ENCODE data around the gene TLL1. TPM values are rescaled to one million over a fixed set of nuclear protein-coding genes. Genes with fewer than 3 reads are reported as not detected.
A peak's percentile ranks its signal among the peaks of the same experiment; 100 is the strongest.

TLL1 gene
- total RNA-seq, 2 experiments from 2014 or later: 0.44 to 3.9 TPM

GRCh38 chr4:166091146-166091545, 218.1 kb downstream of the TLL1 start:
- Histone ChIP-seq H3K9me3 (ENCODE audit: low read length) (no peaks in the 10 kb centered on the region), H3K4me2 (ENCODE audit: low read length) (no peak overlapping the region), H3K4me3 (ENCODE audit: low read depth, low read length, poor library complexity, severe bottlenecking) (no peak overlapping the region), H4K20me1 (ENCODE audit: insufficient read depth, low read length) (no peaks in the 10 kb centered on the region), H3K36me3 (ENCODE audit: insufficient read depth, low read length) (no peaks in the 10 kb centered on the region), H3K27ac (ENCODE audit: low read depth, low read length, poor library complexity, severe bottlenecking) (no peak overlapping the region), H2AFZ (ENCODE audit: low read length) (no peak overlapping the region), H3K9me2 (ENCODE audit: insufficient read depth, low read length) (no peaks in the 10 kb centered on the region), H3K79me2 (ENCODE audit: insufficient read depth, low read depth, low read length) (no peaks in the 10 kb centered on the region), H3K4me1 (ENCODE audit: insufficient read depth, low read length, poor library complexity, severe bottlenecking) (no peaks in the 10 kb centered on the region)
- DNase-seq (ENCODE audit: low spot score): no peak
- ChIA-PET CTCF (ENCODE audit: unreplicated experiment) (no interaction called here), POLR2A (no interaction called here)
- intact Hi-C loops (cut with micrococcal nuclease; ENCODE audit: unreplicated experiment): loop anchor here (5.0 kb wide), 1 partner anchor 599 kb away; no protein-coding TSS in a partner anchor
- no peak for TF ChIP-seq EZH2phosphoT487 (IDR thresholded peaks at IDR 0.05; ENCODE audit: borderline replicate concordance, low read depth, low read length)
- TF ChIP-seq CTCF (conservative IDR thresholded peaks at IDR 0.05; ENCODE audit: low read length): no peak
- no TSS peak for BruUV-seq (replicated peaks)

- CTCF ChIA-PET (ENCODE audit: unreplicated experiment): interaction anchor here (1.6 kb wide), 1 partner anchor 227 kb away, joined by 3 read pairs; no protein-coding TSS in a partner anchor
- no TSS peak for BruUV-seq (replicated peaks)
- peak; percentile 95 for TF ChIP-seq CTCF (conservative IDR thresholded peaks at IDR 0.05; ENCODE audit: low read length)
- TF ChIP-seq EZH2phosphoT487 (IDR thresholded peaks at IDR 0.05; ENCODE audit: borderline replicate concordance, low read depth, low read length): no peak
- Histone ChIP-seq H2AFZ (ENCODE audit: low read length) (no peak overlapping the region), H4K20me1 (ENCODE audit: insufficient read depth, low read length) (no peaks in the 10 kb centered on the region), H3K9me2 (ENCODE audit: insufficient read depth, low read length) (no peaks in the 10 kb centered on the region), H3K36me3 (ENCODE audit: insufficient read depth, low read length) (no peaks in the 10 kb centered on the region), H3K9me3 (ENCODE audit: low read length) (no peaks in the 10 kb centered on the region), H3K4me2 (ENCODE audit: low read length) (no peak overlapping the region), H3K79me2 (ENCODE audit: insufficient read depth, low read depth, low read length) (no peaks in the 10 kb centered on the region), H3K27ac (ENCODE audit: low read depth, low read length, poor library complexity, severe bottlenecking) (no peak overlapping the region), H3K4me1 (ENCODE audit: insufficient read depth, low read length, poor library complexity, severe bottlenecking) (no peaks in the 10 kb centered on the region), H3K4me3 (ENCODE audit: low read depth, low read length, poor library complexity, severe bottlenecking) (no peak overlapping the region)
- intact Hi-C loops (cut with micrococcal nuclease; ENCODE audit: unreplicated experiment): loop anchor here (1.0 to 5.0 kb wide), 3 partner anchors 228 to 600 kb away; no protein-coding TSS in a partner anchor
- POLR2A ChIA-PET: interaction anchor here (0.9 kb wide), 1 partner anchor 548 kb away, joined by 4 read pairs; no protein-coding TSS in a partner anchor
- peak; percentile 64 for DNase-seq (ENCODE audit: low spot score)
Observed at GRCh38 chr4:166091912-166092510, 219.0 kb downstream of the TLL1 start.

GRCh38 chr4:166092797-166093290, 219.8 kb downstream of the TLL1 start:
- no TSS peak for BruUV-seq (replicated peaks)
- no peak for DNase-seq (ENCODE audit: low spot score)
- H3K79me2 ChIP-seq (ENCODE audit: insufficient read depth, low read depth, low read length): no peaks in the 10 kb centered on the region
- intact Hi-C loops (cut with micrococcal nuclease; ENCODE audit: unreplicated experiment): loop anchor here (1.0 to 5.0 kb wide), 3 partner anchors 229 to 601 kb away; no protein-coding TSS in a partner anchor
- H3K4me1 ChIP-seq (ENCODE audit: insufficient read depth, low read length, poor library complexity, severe bottlenecking): no peaks in the 10 kb centered on the region
- no peak overlapping the region for H3K27ac ChIP-seq (ENCODE audit: low read depth, low read length, poor library complexity, severe bottlenecking)
- no peaks in the 10 kb centered on the region for H4K20me1 ChIP-seq (ENCODE audit: insufficient read depth, low read length)
- no peaks in the 10 kb centered on the region for H3K9me3 ChIP-seq (ENCODE audit: low read length)
- H3K4me3 ChIP-seq (ENCODE audit: low read depth, low read length, poor library complexity, severe bottlenecking): no peak overlapping the region
- ChIA-PET CTCF (ENCODE audit: unreplicated experiment) (interaction anchor here (1.6 kb wide), 1 partner anchor 228 kb away, joined by 3 read pairs; no protein-coding TSS in a partner anchor), POLR2A (no interaction called here)
- H3K4me2 ChIP-seq (ENCODE audit: low read length): no peak overlapping the region
- no peaks in the 10 kb centered on the region for H3K36me3 ChIP-seq (ENCODE audit: insufficient read depth, low read length)
- no peak for TF ChIP-seq EZH2phosphoT487 (IDR thresholded peaks at IDR 0.05; ENCODE audit: borderline replicate concordance, low read depth, low read length)
- TF ChIP-seq CTCF (conservative IDR thresholded peaks at IDR 0.05; ENCODE audit: low read length): no peak
- H3K9me2 ChIP-seq (ENCODE audit: insufficient read depth, low read length): no peaks in the 10 kb centered on the region
- no peak overlapping the region for H2AFZ ChIP-seq (ENCODE audit: low read length)
